Measurements from ENCODE around the gene GRIN2A.

- TF ChIP-seq, protein P1, sequence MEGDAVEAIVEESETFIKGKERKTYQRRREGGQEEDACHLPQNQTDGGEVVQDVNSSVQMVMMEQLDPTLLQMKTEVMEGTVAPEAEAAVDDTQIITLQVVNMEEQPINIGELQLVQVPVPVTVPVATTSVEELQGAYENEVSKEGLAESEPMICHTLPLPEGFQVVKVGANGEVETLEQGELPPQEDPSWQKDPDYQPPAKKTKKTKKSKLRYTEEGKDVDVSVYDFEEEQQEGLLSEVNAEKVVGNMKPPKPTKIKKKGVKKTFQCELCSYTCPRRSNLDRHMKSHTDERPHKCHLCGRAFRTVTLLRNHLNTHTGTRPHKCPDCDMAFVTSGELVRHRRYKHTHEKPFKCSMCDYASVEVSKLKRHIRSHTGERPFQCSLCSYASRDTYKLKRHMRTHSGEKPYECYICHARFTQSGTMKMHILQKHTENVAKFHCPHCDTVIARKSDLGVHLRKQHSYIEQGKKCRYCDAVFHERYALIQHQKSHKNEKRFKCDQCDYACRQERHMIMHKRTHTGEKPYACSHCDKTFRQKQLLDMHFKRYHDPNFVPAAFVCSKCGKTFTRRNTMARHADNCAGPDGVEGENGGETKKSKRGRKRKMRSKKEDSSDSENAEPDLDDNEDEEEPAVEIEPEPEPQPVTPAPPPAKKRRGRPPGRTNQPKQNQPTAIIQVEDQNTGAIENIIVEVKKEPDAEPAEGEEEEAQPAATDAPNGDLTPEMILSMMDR (conservative IDR thresholded peaks at IDR 0.05): no peak
- no peak for TF ChIP-seq ZFX (IDR thresholded peaks at IDR 0.05)
Measured at GRCh38 chr16:9957002-9957401, 225.2 kb downstream of the GRIN2A start.

Measured in C4-2B (cell line).